ENCODE data around the gene ATAD3A.
A peak's percentile ranks its signal among the peaks of the same experiment; 100 is the strongest.
"Not testable (repeated sequence)": the region's sequence is repeated elsewhere in the genome, so short reads cannot be mapped to it uniquely, and the experiment has no call there.

ATAD3A gene

GRCh38 chr1:1528301-1529267 is 16.6 kb downstream of the ATAD3A start:
- peaks cover 7% of the 10 kb centered on the region for H3K36me3 Mint-ChIP-seq
- H3K27ac Mint-ChIP-seq = no peak overlapping the region
- no peaks in the 10 kb centered on the region for H3K27me3 Mint-ChIP-seq
- H3K4me3 Mint-ChIP-seq = no peak overlapping the region
- H3K4me1 Mint-ChIP-seq = no peaks in the 10 kb centered on the region
- H3K9me3 Mint-ChIP-seq = no peaks in the 10 kb centered on the region

DNA sequence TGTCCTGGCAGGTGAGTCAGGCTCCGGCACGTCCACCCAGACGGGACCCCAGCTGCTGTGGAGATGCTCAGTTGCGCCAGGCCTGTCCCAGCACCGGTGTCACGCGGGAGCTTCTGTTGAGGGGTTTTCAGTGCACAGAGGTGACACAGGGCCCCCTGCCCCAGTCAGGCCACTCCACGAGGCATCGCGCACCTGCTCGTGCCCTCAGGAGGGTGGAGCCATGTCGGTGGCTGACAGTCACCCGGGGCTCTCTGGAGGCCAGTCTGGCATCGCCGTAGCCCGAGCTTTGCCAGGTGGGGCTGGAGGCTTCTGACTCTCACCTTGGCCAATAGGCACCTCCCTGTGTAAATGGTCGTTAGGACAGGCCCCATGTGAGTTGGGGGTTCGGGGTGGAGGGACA is 17.4 kb downstream of the ATAD3A start:
- Mint-ChIP-seq H3K4me1 (no peaks in the 10 kb centered on the region), H3K36me3 (peaks cover 7% of the 10 kb centered on the region), H3K9me3 (no peaks in the 10 kb centered on the region), H3K27me3 (no peaks in the 10 kb centered on the region), H3K27ac (no peak overlapping the region), H3K4me3 (no peak overlapping the region)

DNA sequence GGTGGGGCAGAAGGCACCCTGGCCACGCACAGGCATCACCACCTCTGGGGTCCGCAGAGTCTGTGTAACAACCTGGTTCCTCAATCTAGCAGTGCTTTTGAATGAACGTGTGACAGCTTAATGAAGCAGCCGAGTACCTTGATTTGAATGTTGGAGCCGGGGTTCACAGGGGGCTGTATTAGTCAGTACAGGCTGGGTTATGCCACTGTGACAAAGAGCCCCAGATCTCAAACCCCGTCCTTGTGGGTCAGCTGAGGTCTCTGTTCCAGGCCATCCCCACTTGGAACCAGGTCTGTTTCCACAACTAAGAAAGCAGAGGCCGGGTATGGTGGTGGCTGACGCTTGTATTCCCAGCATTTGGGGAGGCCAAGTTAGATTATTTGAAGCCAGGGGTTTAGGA is 18.0 kb downstream of the ATAD3A start:
- Mint-ChIP-seq H3K27me3 (no peaks in the 10 kb centered on the region), H3K4me1 (no peaks in the 10 kb centered on the region), H3K9me3 (no peaks in the 10 kb centered on the region), H3K27ac (no peak overlapping the region), H3K36me3 (peaks cover 7% of the 10 kb centered on the region), H3K4me3 (no peak overlapping the region)

- peaks cover 7% of the 10 kb centered on the region for H3K36me3 Mint-ChIP-seq
- no peak overlapping the region for H3K27ac Mint-ChIP-seq
- H3K4me3 Mint-ChIP-seq = no peak overlapping the region
- no peaks in the 10 kb centered on the region for H3K4me1 Mint-ChIP-seq
- no peaks in the 10 kb centered on the region for H3K27me3 Mint-ChIP-seq
- H3K9me3 Mint-ChIP-seq = no peaks in the 10 kb centered on the region
Observed at GRCh38 chr1:1531947-1532346, 20.0 kb downstream of the ATAD3A start.

DNA sequence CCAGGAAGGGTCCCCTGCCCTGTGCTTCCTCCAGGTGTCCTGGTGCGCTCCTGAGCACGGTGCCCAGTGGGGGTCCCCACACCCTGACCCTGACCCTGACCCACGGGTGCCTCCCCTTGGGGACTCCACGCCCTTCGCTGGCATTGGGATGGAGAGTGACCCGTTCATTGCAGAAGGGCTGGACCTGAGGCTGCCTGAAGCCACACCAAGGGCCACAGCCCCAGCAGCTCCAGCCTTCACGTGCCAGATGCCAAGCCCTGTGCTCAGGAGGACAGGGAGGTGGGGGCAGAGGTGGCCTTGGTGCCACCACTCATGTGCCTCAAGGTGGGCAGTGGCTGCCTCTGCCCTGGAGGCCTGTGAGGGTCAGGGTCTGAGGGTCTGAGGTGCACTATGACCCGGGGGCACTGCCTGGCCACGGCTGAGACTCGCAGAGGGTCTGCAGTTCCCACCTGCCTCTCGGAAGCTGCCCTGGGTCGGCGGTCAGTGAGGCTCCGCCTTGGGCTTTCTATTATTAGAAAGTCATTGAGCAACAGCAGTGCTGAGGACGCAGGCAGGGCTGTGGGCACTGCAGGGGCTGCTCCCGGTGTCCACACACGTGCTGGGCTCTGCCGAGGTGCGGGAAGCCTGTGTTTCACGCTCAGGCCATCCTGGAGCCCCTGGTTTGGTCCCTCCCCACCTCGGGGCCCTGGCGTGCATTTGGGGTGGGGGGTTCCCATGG is 21.4 kb downstream of the ATAD3A start:
- not testable (repeated sequence) for H3K27me3 Mint-ChIP-seq, H3K4me1 Mint-ChIP-seq, H3K27ac Mint-ChIP-seq

DNA sequence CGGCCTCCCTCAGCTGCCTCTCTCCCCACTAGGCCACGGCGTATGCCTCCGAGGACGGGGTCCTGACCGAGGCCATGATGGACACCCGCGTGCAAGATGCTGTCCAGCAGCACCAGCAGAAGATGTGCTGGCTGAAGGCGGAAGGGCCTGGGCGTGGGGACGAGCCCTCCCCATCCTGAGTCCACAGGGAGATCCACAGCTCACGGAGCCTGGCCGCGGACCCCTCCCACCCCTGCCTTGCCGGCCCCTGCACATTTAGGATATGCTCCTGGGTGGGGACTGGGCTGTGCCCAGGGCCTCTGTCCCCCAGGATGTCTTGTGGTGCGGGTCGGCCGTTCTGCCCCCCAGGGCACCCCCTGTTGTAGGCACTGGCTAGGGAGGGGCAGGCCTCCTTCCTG is 21.9 kb downstream of the ATAD3A start:
- H3K4me3 Mint-ChIP-seq, H3K36me3 Mint-ChIP-seq, H3K9me3 Mint-ChIP-seq, H3K27me3 Mint-ChIP-seq, H3K4me1 Mint-ChIP-seq, H3K27ac Mint-ChIP-seq: not testable (repeated sequence)

More for the DNA sequence above, 21.4 kb downstream of the ATAD3A start:
- H3K36me3 Mint-ChIP-seq, H3K4me3 Mint-ChIP-seq, H3K9me3 Mint-ChIP-seq: not testable (repeated sequence)

DNA sequence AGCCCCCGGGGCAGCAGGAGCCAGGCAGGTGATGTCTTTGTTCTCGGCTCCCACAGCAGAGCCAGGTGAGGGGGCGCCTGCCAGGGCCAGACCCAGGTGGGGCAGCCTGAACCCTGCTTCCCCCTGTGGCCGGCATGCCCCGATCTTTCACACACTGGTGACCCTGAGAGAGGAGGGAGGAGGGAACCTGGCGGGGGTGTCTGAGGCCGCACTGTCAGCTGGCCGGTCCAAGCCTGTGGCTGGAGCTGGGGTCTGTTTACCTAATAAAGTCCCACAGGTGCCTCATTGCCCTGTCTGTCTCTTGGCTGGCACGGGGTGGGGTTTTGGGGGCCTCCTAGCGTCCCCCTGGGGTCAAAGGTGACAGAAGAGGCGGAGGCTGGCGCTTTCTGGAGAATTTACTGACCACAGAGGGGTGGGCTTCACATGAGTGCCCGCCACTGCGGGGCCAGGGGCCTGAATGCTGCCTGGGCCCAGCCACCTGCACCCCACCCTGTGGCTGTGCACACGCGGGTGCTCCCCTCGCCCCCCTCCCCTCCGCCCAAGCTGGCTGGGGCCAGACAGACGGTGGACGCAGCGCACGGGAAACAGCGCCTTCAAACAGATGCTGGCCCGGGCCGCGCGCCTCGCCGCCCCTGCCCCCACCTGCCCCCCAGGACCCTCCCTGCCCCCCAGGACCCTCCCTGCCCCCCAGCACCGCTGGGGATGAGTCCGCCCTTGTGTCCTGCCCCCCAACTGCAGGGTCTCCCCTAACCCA is 22.6 kb downstream of the ATAD3A start:
- Mint-ChIP-seq H3K27me3 (no peaks in the 10 kb centered on the region), H3K9me3 (no peaks in the 10 kb centered on the region), H3K4me3 (no peak overlapping the region), H3K27ac (no peak overlapping the region), H3K4me1 (no peaks in the 10 kb centered on the region), H3K36me3 (peaks cover 7% of the 10 kb centered on the region)

DNA sequence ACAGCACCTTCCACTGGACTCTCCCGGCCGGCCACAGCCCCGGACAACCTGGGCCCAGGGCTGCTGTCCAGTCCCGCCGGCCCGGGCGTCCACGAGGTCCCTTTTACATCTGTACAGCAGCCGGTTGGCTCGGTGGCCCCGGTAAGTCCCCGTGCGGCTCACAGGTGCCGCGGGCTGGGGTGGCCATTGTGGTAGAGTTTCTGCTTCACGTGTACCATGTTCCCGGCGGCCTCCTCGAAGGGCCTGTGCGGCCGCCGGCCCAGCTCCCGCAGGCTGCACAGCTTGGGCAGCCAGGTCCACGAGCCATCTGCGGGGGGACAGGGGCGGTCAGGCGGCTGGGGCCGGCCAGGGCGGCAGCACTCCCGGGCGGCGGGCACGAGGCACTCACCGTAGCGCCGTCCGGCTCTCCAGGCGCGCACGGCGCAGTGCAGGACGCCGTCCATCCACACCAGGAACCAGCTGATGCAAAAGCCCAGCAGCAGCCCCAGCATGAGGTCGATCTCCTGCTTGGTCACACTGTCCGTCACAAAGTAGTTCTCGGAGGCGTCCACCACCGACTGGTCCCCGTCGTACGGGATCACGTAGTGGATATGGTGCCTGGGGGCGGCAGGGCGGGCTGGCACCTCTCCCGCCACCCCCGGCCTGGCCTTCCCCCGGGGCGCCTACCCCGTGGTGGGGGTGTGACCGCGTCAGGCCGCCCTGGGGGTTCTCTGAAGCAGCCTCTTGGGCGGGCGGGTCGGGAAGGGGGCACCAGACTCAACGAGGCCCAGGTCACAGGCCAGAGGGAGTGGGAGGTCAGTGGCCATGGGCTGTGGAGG is 23.4 kb downstream of the ATAD3A start:
- no peak overlapping the region for H3K27ac Mint-ChIP-seq
- H3K4me3 Mint-ChIP-seq = no peak overlapping the region
- no peaks in the 10 kb centered on the region for H3K9me3 Mint-ChIP-seq
- H3K27me3 Mint-ChIP-seq = no peaks in the 10 kb centered on the region
- H3K4me1 Mint-ChIP-seq = no peaks in the 10 kb centered on the region
- H3K36me3 Mint-ChIP-seq = peaks cover 7% of the 10 kb centered on the region

- H3K27ac Mint-ChIP-seq = no peak overlapping the region
- H3K4me1 Mint-ChIP-seq = no peaks in the 10 kb centered on the region
Observed at GRCh38 chr1:1536019-1536937, 24.3 kb downstream of the ATAD3A start.

DNA sequence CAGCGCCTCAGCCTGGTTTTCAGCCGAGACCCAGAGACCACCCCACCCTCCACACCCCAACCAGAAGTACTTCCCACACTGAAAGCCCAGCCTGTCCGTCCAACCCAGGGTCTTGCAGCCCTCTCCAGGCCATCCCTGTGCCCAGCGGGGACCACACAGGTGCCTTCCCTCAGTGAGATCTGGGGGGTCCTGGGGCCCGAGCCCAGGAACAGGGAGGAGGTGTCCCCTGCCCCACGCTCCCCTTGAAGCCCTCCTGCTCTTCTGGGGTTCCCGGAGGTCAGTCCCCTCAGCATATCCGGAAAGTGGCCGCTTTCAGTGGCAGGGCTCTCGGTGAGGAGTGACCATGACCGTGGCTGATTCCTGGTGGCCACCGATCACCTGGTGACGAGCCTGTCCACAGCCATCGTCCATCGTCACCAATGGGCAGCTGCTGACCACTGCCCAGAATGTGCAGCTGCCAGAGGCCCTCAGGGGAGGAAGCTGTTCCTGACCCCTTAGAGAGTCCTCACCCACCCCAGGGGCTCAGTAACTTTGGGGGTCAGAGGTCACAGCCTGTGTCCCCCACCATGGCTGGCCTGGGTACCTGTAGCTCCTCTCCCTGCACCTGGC is 25.1 kb downstream of the ATAD3A start:
- H3K4me3 Mint-ChIP-seq = no peak overlapping the region
- no peak overlapping the region for H3K27ac Mint-ChIP-seq
- peaks cover 2% of the 10 kb centered on the region for H3K36me3 Mint-ChIP-seq
- H3K4me1 Mint-ChIP-seq = peaks cover 4% of the 10 kb centered on the region
- no peaks in the 10 kb centered on the region for H3K9me3 Mint-ChIP-seq
- H3K27me3 Mint-ChIP-seq = no peaks in the 10 kb centered on the region

More at GRCh38 chr1:1536019-1536937, 24.3 kb downstream of the ATAD3A start:
- H3K36me3 Mint-ChIP-seq = peaks cover 4% of the 10 kb centered on the region
- no peak overlapping the region for H3K4me3 Mint-ChIP-seq
- H3K9me3 Mint-ChIP-seq = no peaks in the 10 kb centered on the region
- no peaks in the 10 kb centered on the region for H3K27me3 Mint-ChIP-seq

DNA sequence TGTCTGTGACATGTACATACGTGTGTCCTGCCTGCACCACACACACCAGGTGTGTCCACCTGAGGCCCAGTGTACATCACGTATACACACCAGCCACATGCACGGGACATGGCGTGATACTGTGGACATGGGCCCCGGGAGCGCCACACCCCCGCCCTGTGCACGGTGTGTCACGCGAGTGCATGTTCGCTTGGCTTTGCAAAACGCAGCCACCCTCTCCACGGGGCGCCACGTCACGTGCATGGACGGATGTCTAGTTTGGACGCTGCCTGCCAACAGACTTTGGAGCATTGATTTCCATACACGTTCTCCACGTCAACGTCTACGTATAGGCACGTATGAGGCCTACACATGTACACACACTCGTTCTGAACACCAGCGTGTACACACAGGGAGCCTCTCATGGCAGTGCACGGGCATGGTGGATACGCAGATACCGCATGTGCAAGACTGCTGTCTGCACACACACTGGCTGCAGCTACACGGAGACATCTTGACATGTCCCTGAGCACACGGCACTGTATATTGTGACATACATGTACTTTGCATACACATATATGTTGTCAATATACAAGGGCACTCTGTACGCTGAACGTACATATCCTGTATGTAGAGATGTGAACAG is 25.8 kb downstream of the ATAD3A start:
- Mint-ChIP-seq H3K27me3 (no peaks in the 10 kb centered on the region), H3K4me3 (no peak overlapping the region), H3K4me1 (peaks cover 4% of the 10 kb centered on the region), H3K36me3 (no peaks in the 10 kb centered on the region), H3K9me3 (no peaks in the 10 kb centered on the region), H3K27ac (no peak overlapping the region)

- Mint-ChIP-seq H3K4me1 (peaks cover 4% of the 10 kb centered on the region), H3K4me3 (peak overlapping the region; percentile 13), H3K27ac (no peak overlapping the region), H3K9me3 (no peaks in the 10 kb centered on the region), H3K36me3 (no peaks in the 10 kb centered on the region), H3K27me3 (no peaks in the 10 kb centered on the region)
Observed at GRCh38 chr1:1538334-1538733, 26.4 kb downstream of the ATAD3A start.

DNA sequence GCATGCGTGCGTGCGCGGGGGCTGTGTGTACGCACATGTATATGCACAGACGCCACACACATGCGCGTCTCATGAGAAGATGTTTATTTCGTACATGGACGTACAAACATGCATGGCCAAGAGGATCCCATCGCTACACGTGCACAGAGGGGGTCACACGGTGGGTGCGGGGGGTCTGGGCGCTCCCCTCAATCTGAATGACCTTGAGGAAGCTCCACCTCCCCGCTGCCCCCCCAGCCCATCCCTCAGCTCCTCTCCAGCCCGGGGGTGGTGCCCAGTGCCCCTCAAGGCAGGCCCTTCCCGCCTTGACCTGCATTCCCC is 27.0 kb downstream of the ATAD3A start:
- Mint-ChIP-seq H3K27ac (peak overlapping the region; percentile 51), H3K4me1 (peaks cover 4% of the 10 kb centered on the region), H3K27me3 (no peaks in the 10 kb centered on the region), H3K9me3 (no peaks in the 10 kb centered on the region), H3K4me3 (peak overlapping the region; percentile 13), H3K36me3 (no peaks in the 10 kb centered on the region)

All from activated naive CD4-positive, alpha-beta T cell treated with anti-CD3 and anti-CD28 coated beads, Interleukin-2, amount 50 U/mL, for 24 hours (primary cell).